IMR-90 (cell line): ENCODE results near the gene STARD3.

Experiments used
- BHLHE40 ChIP-seq: fragments of 150-350 bp; IDR thresholded peaks from 2 replicates; pipeline ENCODE4 v1.6.1; 2016; ENCODE audit warnings: mild to moderate bottlenecking, low read depth, low read length
- CHD1 ChIP-seq: IDR thresholded peaks from 2 replicates; pipeline ENCODE4 v1.6.1; 2012; ENCODE audit warnings: low read depth, low read length, improper control_type of control experiment
- CTCF ChIP-seq: conservative IDR thresholded peaks from 2 replicates; pipeline ENCODE4 v1.5.1; 2012; ENCODE audit warnings: mild to moderate bottlenecking, low read depth, low read length, improper control_type of control experiment
- ELK1 ChIP-seq: fragments of 150-350 bp; IDR thresholded peaks from 2 replicates; pipeline ENCODE4 v1.6.1; 2016; ENCODE audit warnings: low read depth, mild to moderate bottlenecking, low read length, moderate library complexity, borderline replicate concordance
- MAFK ChIP-seq: IDR thresholded peaks from 2 replicates; pipeline ENCODE4 v1.6.1; 2012; ENCODE audit warnings: low read depth, low read length, improper control_type of control experiment
- MAZ ChIP-seq: IDR thresholded peaks from 2 replicates; pipeline ENCODE4 v1.6.1; 2012; ENCODE audit warnings: low read depth, mild to moderate bottlenecking, low read length, improper control_type of control experiment, moderate library complexity, borderline replicate concordance
- MXI1 ChIP-seq: IDR thresholded peaks from 2 replicates; pipeline ENCODE4 v1.6.1; 2012; ENCODE audit warnings: low read depth, mild to moderate bottlenecking, low read length, moderate library complexity, borderline replicate concordance
- NFE2L2 ChIP-seq: fragments of 150-350 bp; IDR thresholded peaks from 2 replicates; pipeline ENCODE4 v1.6.1; 2016; ENCODE audit warnings: low read depth, mild to moderate bottlenecking, low read length
- POLR2A ChIP-seq: IDR thresholded peaks from 2 replicates; pipeline ENCODE4 v1.6.1; 2012; ENCODE audit warnings: mild to moderate bottlenecking, low read depth, low read length
- RAD21 ChIP-seq: IDR thresholded peaks from 2 replicates; pipeline ENCODE4 v1.6.1; 2012; ENCODE audit warnings: low read length, improper control_type of control experiment
- RFX5 ChIP-seq: IDR thresholded peaks from 2 replicates; pipeline ENCODE4 v1.8.0; 2012; ENCODE audit warnings: low read depth, mild to moderate bottlenecking, low read length, moderate library complexity
- SMC3 ChIP-seq: fragments of 150-350 bp; IDR thresholded peaks from 2 replicates; pipeline ENCODE4 v1.6.1; 2016; ENCODE audit warnings: low read depth, mild to moderate bottlenecking, antibody characterized with exemption, low read length, moderate library complexity
- USF2 ChIP-seq: fragments of 150-350 bp; IDR thresholded peaks from 2 replicates; pipeline ENCODE4 v1.6.1; 2017; ENCODE audit warnings: mild to moderate bottlenecking, antibody characterized with exemption, low read length, low read depth

GRCh38 chr17:39677542-39678339 lies 40.8 kb downstream of the STARD3 start:
- TF ChIP-seq CTCF (no peak), POLR2A (no peak), MAFK (no peak), RAD21 (no peak), ELK1 (no peak), SMC3 (no peak), BHLHE40 (no peak), RFX5 (no peak), CHD1 (no peak), USF2 (no peak), MAZ (no peak), NFE2L2 (no peak), MXI1 (no peak)
